HG03039 (cell line): Measurements from ENCODE around the gene EGFLAM.

ENCODE experiments used
- ATAC-seq: cut with Tn5 transposase; IDR thresholded peaks from one replicate; pipeline ENCODE4 v1.9.1; 2021; ENCODE audit warnings: mild to moderate bottlenecking, moderate library complexity; ENCODE audit not compliant: unreplicated experiment

EGFLAM gene

GRCh38 chr5:38265546-38266179 lies 7.3 kb downstream of the EGFLAM start:
- ATAC-seq: peak; percentile 81

- no peak for ATAC-seq
Measured at GRCh38 chr5:38267372-38267771, 9.0 kb downstream of the EGFLAM start.

- no peak for ATAC-seq
Measured at GRCh38 chr5:38273626-38274025, 15.3 kb downstream of the EGFLAM start.

GRCh38 chr5:38274370-38274769 lies 16.0 kb downstream of the EGFLAM start:
- no peak for ATAC-seq

- no peak for ATAC-seq
Measured at GRCh38 chr5:38284384-38284783, 26.0 kb downstream of the EGFLAM start.

GRCh38 chr5:38285226-38285625 lies 26.9 kb downstream of the EGFLAM start:
- no peak for ATAC-seq

GRCh38 chr5:38286002-38286401 lies 27.6 kb downstream of the EGFLAM start:
- ATAC-seq: no peak

GRCh38 chr5:38287124-38287523 lies 28.8 kb downstream of the EGFLAM start:
- no peak for ATAC-seq

- no peak for ATAC-seq
Measured at GRCh38 chr5:38289457-38289856, 31.1 kb downstream of the EGFLAM start.

- ATAC-seq: no peak
Measured at GRCh38 chr5:38290028-38290653, 31.8 kb downstream of the EGFLAM start.

GRCh38 chr5:38291355-38291754 lies 33.0 kb downstream of the EGFLAM start:
- ATAC-seq: no peak

GRCh38 chr5:38292228-38292627 lies 33.9 kb downstream of the EGFLAM start:
- ATAC-seq: no peak

- ATAC-seq: no peak
Measured at GRCh38 chr5:38295751-38296150, 37.4 kb downstream of the EGFLAM start.

GRCh38 chr5:38297830-38298608 lies 39.7 kb downstream of the EGFLAM start:
- ATAC-seq: no peak

- no peak for ATAC-seq
Measured at GRCh38 chr5:38299585-38299984, 41.2 kb downstream of the EGFLAM start.

GRCh38 chr5:38305148-38305547 lies 46.8 kb downstream of the EGFLAM start:
- ATAC-seq: no peak

GRCh38 chr5:38307845-38308244 lies 49.5 kb downstream of the EGFLAM start:
- no peak for ATAC-seq

- no peak for ATAC-seq
Measured at GRCh38 chr5:38316544-38317224, 58.3 kb downstream of the EGFLAM start.

- no peak for ATAC-seq
Measured at GRCh38 chr5:38317868-38318267, 59.5 kb downstream of the EGFLAM start.

- no peak for ATAC-seq
Measured at GRCh38 chr5:38319491-38319890, 61.1 kb downstream of the EGFLAM start.

GRCh38 chr5:38321978-38322377 lies 63.6 kb downstream of the EGFLAM start:
- ATAC-seq: no peak
